ENCODE data around the gene ETNK1.
"Not testable (repeated sequence)": the region's sequence is repeated elsewhere in the genome, so short reads cannot be mapped to it uniquely, and the experiment has no call there.

The ETNK1 gene

GRCh38 chr12:22598141-22598762 lies 26.7 kb upstream of the ETNK1 start:
- TF ChIP-seq CTCF (IDR thresholded peaks at IDR 0.05; ENCODE audit: low read depth, low read length), result no peak
- H3K4me3 ChIP-seq (ENCODE audit: low read depth, low read length), result no peak overlapping the region

GRCh38 chr12:22598763-22599161 lies 26.2 kb upstream of the ETNK1 start:
- no peak overlapping the region for H3K4me3 ChIP-seq (ENCODE audit: low read depth, low read length)
- TF ChIP-seq CTCF (IDR thresholded peaks at IDR 0.05; ENCODE audit: low read depth, low read length), result no peak

- no peak overlapping the region for H3K4me3 ChIP-seq (ENCODE audit: low read depth, low read length)
- TF ChIP-seq CTCF (IDR thresholded peaks at IDR 0.05; ENCODE audit: low read depth, low read length), result no peak
These were observed 24.8 kb upstream of the ETNK1 start for GRCh38 chr12:22600181-22600580.

- no peak for TF ChIP-seq CTCF (IDR thresholded peaks at IDR 0.05; ENCODE audit: low read depth, low read length)
- H3K4me3 ChIP-seq (ENCODE audit: low read depth, low read length), result no peak overlapping the region
These were observed 15.5 kb upstream of the ETNK1 start for GRCh38 chr12:22609501-22609900.

GRCh38 chr12:22610131-22610530 lies 14.8 kb upstream of the ETNK1 start:
- H3K4me3 ChIP-seq (ENCODE audit: low read depth, low read length), result no peak overlapping the region
- no peak for TF ChIP-seq CTCF (IDR thresholded peaks at IDR 0.05; ENCODE audit: low read depth, low read length)

GRCh38 chr12:22612822-22613221 lies 12.1 kb upstream of the ETNK1 start:
- H3K4me3 ChIP-seq (ENCODE audit: low read depth, low read length), result not testable (repeated sequence)

- no peak for TF ChIP-seq CTCF (IDR thresholded peaks at IDR 0.05; ENCODE audit: low read depth, low read length)
- H3K4me3 ChIP-seq (ENCODE audit: low read depth, low read length), result no peak overlapping the region
These were observed 8.9 kb upstream of the ETNK1 start for GRCh38 chr12:22615963-22616501.

- TF ChIP-seq CTCF (IDR thresholded peaks at IDR 0.05; ENCODE audit: low read depth, low read length), result no peak
- H3K4me3 ChIP-seq (ENCODE audit: low read depth, low read length), result no peak overlapping the region
These were observed 7.3 kb upstream of the ETNK1 start for GRCh38 chr12:22617630-22618029.

Data from WI38 (cell line).